ENCODE measurements around the gene CISTR. TPM values are rescaled to one million over a fixed set of nuclear protein-coding genes. Genes with fewer than 3 reads are reported as not detected.

CISTR gene
- total RNA-seq, 2 donors from 2014 or later, result 1.4 to 1.9 TPM

- intact Hi-C loops (cut with DNase I), result loop anchor here in 1 of 2 donors (5.0 kb wide), 1 partner anchor 206 kb away; no protein-coding TSS in a partner anchor
- ATAC-seq (no peak), DNase-seq (no peak)
These were observed 3.5 kb downstream of the CISTR start for GRCh38 chr12:53748072-53748840.

- DNase-seq (no peak), ATAC-seq (no peak)
- intact Hi-C loops (cut with DNase I), result loop anchor here in 1 of 2 donors (5.0 kb wide), 1 partner anchor 205 kb away; no protein-coding TSS in a partner anchor
These were observed 4.7 kb downstream of the CISTR start for GRCh38 chr12:53747095-53747494.

DNA sequence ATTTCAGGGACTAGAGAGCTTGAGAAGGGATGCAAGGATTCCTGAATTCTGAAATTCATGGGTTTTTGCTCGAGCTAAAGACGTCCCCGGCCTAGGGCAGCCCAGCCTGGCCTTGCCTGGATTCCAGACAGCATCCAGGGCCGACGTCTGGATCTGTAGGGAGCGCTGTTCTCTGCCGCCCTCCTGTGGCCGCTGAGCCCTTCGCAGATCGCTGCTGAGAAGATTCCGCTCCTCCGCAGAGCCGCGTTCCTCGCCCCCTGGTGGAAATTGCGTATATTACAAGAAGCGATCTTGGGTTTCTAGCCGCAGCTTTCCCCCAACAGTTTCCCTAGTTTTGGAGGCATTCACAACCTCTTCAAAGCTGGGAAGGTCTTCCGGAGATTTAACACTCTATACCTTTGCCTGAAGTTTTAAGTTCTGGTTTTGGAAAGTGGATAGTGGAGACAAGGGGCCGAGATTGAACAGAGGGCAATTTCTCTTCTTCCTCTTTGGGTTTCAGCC lies 5.1 kb downstream of the CISTR start:
- intact Hi-C loops (cut with DNase I), result loop anchor here in 1 of 2 donors (1.0 to 5.0 kb wide), 2 partner anchors 45 to 204 kb away; no protein-coding TSS in a partner anchor
- DNase-seq (peak; percentile 93), ATAC-seq (peak; percentile 89)

- no peak for DNase-seq
- intact Hi-C loops (cut with DNase I), result loop anchor here (2.0 to 5.0 kb wide), 2 partner anchors 44 to 202 kb away; no protein-coding TSS in a partner anchor
- no peak for ATAC-seq
These were observed 7.0 kb downstream of the CISTR start for GRCh38 chr12:53744751-53745150.

- no peak for ATAC-seq
- DNase-seq, result no peak
- intact Hi-C loops (cut with DNase I), result loop anchor here in 1 of 2 donors (2.0 kb wide), 1 partner anchor 43 kb away; no protein-coding TSS in a partner anchor
These were observed 7.7 kb downstream of the CISTR start for GRCh38 chr12:53744130-53744441.

GRCh38 chr12:53743266-53744129 lies 8.3 kb downstream of the CISTR start:
- intact Hi-C loops (cut with DNase I), result loop anchor here (2.0 kb wide), 2 partner anchors 41 to 43 kb away; no protein-coding TSS in a partner anchor
- DNase-seq (peak; percentile 50), ATAC-seq (peak; percentile 32 to 48)

DNA sequence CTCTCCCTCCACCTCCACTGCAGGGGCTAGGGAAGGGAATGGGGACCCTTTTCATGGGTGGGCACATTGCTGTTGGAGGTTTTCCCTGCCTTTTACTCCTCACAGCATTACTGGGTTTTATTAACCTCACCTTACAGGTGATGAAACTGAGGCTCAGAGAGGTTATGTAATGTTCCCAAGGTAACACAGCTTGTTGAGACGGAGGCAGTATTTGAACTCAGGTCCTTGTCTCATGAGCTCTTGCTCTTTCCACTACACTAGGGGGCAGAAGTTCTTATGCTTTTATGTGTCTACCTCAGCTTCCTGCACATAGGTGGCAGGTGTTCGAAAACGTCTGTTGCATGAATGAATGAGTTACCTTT lies 11.7 kb downstream of the CISTR start:
- intact Hi-C loops (cut with DNase I), result no loop called here
- DNase-seq, result no peak
- no peak for ATAC-seq

- intact Hi-C loops (cut with DNase I), result no loop called here
- no peak for ATAC-seq
- no peak for DNase-seq
These were observed 12.3 kb downstream of the CISTR start for GRCh38 chr12:53739214-53740129.

- ATAC-seq (peak; percentile 12 to 46), DNase-seq (no peak)
- intact Hi-C loops (cut with DNase I), result no loop called here
These were observed 13.2 kb downstream of the CISTR start for GRCh38 chr12:53738406-53739213.

- no peak for ATAC-seq
- intact Hi-C loops (cut with DNase I), result no loop called here
- no peak for DNase-seq
These were observed 13.8 kb downstream of the CISTR start for GRCh38 chr12:53737951-53738405.

DNA sequence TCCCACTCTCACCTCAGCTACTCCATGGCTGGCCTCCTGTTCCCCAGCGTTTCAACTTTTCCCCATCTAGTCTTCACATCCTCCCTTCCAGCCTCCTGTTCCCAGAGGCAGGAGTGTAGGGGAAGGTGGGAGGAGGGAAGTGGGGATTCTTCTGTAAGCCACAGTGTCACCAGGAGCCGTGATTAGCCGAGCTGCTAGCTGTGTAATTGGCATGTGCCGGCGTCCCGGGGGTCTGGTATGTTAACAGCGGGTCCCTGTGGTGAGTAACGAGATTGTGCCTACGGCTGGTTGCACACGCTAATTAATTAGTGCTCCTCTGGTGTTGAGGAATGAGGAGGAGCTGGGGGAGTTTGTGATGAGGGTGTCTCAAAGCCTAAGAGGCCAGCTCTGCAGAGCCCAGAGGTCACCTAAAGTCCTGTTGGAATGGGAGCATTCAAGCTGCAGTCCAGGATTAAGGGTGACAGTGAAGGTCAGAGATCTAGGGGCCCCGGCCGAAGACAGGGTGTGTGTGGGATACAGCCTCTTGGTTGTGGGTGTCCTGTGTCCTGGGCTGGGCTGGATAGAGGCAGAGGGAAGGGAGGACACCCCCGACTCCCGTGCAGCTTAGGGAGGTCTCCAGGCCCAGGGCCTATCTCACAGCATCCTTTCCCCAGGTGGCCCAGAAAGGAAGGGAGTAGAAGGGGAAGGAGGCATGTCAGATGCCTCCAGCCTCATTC lies 14.5 kb downstream of the CISTR start:
- DNase-seq (no peak), ATAC-seq (no peak)
- intact Hi-C loops (cut with DNase I), result no loop called here

- ATAC-seq, result no peak
These were observed 15.2 kb downstream of the CISTR start for GRCh38 chr12:53736592-53736991.

GRCh38 chr12:53735556-53735955 lies 16.2 kb downstream of the CISTR start:
- DNase-seq, result no peak

More at GRCh38 chr12:53736592-53736991, 15.2 kb downstream of the CISTR start:
- no peak for DNase-seq
- intact Hi-C loops (cut with DNase I), result no loop called here

DNA sequence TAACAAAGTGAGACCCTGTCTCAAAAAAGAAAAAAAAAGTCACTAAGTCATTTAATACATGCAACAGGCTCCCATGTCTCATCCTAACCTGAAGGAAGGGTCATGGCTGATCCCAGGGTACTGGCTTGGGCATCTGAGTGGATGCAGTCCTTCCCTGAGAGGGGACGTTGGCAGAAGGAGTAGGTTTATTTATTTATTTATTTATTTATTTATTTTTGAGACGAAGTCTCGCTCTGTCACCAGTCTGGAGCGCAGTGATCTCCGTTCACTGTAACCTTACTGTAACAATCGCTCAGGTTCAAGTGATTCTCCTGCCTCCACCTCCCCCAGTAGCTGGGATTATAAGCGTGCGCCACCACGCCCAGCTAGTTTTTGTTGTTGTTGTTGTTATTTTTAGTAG lies 17.4 kb downstream of the CISTR start:
- DNase-seq (no peak), ATAC-seq (no peak)
- intact Hi-C loops (cut with DNase I), result no loop called here

More at GRCh38 chr12:53735556-53735955, 16.2 kb downstream of the CISTR start:
- intact Hi-C loops (cut with DNase I), result no loop called here
- no peak for ATAC-seq

- no peak for ATAC-seq
- intact Hi-C loops (cut with DNase I), result no loop called here
- no peak for DNase-seq
These were observed 18.0 kb downstream of the CISTR start for GRCh38 chr12:53733807-53734200.

DNA sequence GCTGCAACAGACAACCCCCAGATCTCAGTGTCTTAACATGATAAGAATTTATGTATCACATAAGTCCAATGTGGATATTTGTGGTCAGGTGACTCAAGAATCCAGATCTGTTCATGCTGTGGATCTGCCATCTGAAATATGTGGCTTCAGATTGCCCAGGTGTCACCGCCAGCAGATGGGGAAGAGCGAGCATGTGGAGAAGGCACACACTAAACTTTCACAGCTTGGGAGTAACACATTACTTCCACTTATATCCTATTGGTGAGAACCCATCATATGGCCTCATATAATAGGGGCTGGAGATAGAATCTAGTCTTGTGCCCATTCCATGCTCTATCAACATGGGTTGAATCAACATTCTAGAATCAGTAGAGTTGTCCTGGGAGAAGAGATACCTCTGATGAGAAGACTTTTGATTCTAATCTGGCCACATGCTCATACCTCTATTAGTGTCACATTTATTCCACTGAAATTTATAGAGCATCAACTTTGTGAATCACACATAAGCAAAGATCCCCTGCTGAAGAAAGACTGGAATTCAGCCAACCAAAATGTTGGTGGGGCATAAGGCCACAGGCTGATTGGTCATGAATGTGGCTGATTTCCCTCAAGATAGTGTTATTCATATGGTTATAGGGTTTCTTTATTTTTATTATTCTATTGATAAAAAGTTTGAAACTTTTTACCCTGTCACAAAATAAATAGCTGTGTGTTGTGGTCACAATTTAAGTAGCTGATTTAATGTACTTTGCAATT lies 18.6 kb downstream of the CISTR start:
- no peak for ATAC-seq
- no peak for DNase-seq
- intact Hi-C loops (cut with DNase I), result no loop called here

GRCh38 chr12:53729644-53730043 lies 22.1 kb downstream of the CISTR start:
- ATAC-seq, result no peak
- intact Hi-C loops (cut with DNase I), result no loop called here
- DNase-seq, result no peak
